Activated CD8-positive, alpha-beta memory T cell treated with anti-CD3 and anti-CD28 coated beads for 4 hours (primary cell): Measurements from ENCODE around the gene CASZ1.

Experiments used
- DNase-seq, 2 donors: peaks; one replicate each; pipeline ENCODE4 v3.0.0-alpha.2; 2020; ENCODE audit warnings: low read depth in 2 of 2

Gene CASZ1

GRCh38 chr1:10751160-10751559 lies 45.3 kb downstream of the CASZ1 start:
- no peak for DNase-seq

- DNase-seq: no peak
These were observed 50.5 kb downstream of the CASZ1 start for GRCh38 chr1:10745886-10746455.

- DNase-seq: no peak
These were observed 51.1 kb downstream of the CASZ1 start for GRCh38 chr1:10745383-10745782.

- DNase-seq: no peak
These were observed 51.7 kb downstream of the CASZ1 start for GRCh38 chr1:10744654-10745238.

GRCh38 chr1:10744029-10744428 lies 52.4 kb downstream of the CASZ1 start:
- DNase-seq: no peak

- DNase-seq: no peak
These were observed 54.8 kb downstream of the CASZ1 start for GRCh38 chr1:10741696-10742095.

GRCh38 chr1:10740123-10740522 lies 56.3 kb downstream of the CASZ1 start:
- no peak for DNase-seq

GRCh38 chr1:10739589-10739988 lies 56.9 kb downstream of the CASZ1 start:
- DNase-seq: no peak

- DNase-seq: no peak
These were observed 58.1 kb downstream of the CASZ1 start for GRCh38 chr1:10738061-10739058.

- no peak for DNase-seq
These were observed 58.8 kb downstream of the CASZ1 start for GRCh38 chr1:10737651-10738050.

- DNase-seq: no peak
These were observed 59.5 kb downstream of the CASZ1 start for GRCh38 chr1:10736634-10737586.

GRCh38 chr1:10735563-10736305 lies 60.7 kb downstream of the CASZ1 start:
- DNase-seq: no peak

GRCh38 chr1:10734962-10735544 lies 61.4 kb downstream of the CASZ1 start:
- DNase-seq: no peak

- no peak for DNase-seq
These were observed 62.1 kb downstream of the CASZ1 start for GRCh38 chr1:10734375-10734774.

- DNase-seq: no peak
These were observed 62.7 kb downstream of the CASZ1 start for GRCh38 chr1:10733474-10734366.

GRCh38 chr1:10730985-10731384 lies 65.5 kb downstream of the CASZ1 start:
- no peak for DNase-seq

- no peak for DNase-seq
These were observed 67.6 kb downstream of the CASZ1 start for GRCh38 chr1:10728595-10729410.

GRCh38 chr1:10727751-10728232 lies 68.7 kb downstream of the CASZ1 start:
- no peak for DNase-seq
